Measurements from ENCODE around the gene SPEN.

The SPEN gene

GRCh38 chr1:15966081-15966955 is 118.8 kb downstream of the SPEN start:
- no peak for TF ChIP-seq FOXP2 (optimal IDR thresholded peaks at IDR 0.05; ENCODE audit: borderline replicate concordance, extremely low read depth, extremely low read length, insufficient read depth)
- no peak for TF ChIP-seq POLR2AphosphoS5 (IDR thresholded peaks at IDR 0.05; ENCODE audit: low read depth, low read length)
- no peak for TF ChIP-seq TAF1 (IDR thresholded peaks at IDR 0.05; ENCODE audit: borderline replicate concordance, insufficient read depth, low read length)
- TF ChIP-seq REST (IDR thresholded peaks at IDR 0.05; ENCODE audit: insufficient read depth in 1 of 2, low read depth in 2 of 2, low read length in 2 of 2), result no peak
- no peak for TF ChIP-seq SIN3A (IDR thresholded peaks at IDR 0.05; ENCODE audit: borderline replicate concordance, insufficient read depth, low read length)

GRCh38 chr1:15966956-15967344 is 119.4 kb downstream of the SPEN start:
- TF ChIP-seq FOXP2 (optimal IDR thresholded peaks at IDR 0.05; ENCODE audit: borderline replicate concordance, extremely low read depth, extremely low read length, insufficient read depth) (no peak), SIN3A (IDR thresholded peaks at IDR 0.05; ENCODE audit: borderline replicate concordance, insufficient read depth, low read length) (no peak)

- TF ChIP-seq FOXP2 (optimal IDR thresholded peaks at IDR 0.05; ENCODE audit: borderline replicate concordance, extremely low read depth, extremely low read length, insufficient read depth) (no peak), TAF1 (IDR thresholded peaks at IDR 0.05; ENCODE audit: borderline replicate concordance, insufficient read depth, low read length) (no peak), REST (IDR thresholded peaks at IDR 0.05; ENCODE audit: insufficient read depth in 1 of 2, low read depth in 2 of 2, low read length in 2 of 2) (no peak), SIN3A (IDR thresholded peaks at IDR 0.05; ENCODE audit: borderline replicate concordance, insufficient read depth, low read length) (no peak), POLR2AphosphoS5 (IDR thresholded peaks at IDR 0.05; ENCODE audit: low read depth, low read length) (no peak)
These were observed 120.7 kb downstream of the SPEN start for GRCh38 chr1:15968172-15968571.

- TF ChIP-seq FOXP2 (optimal IDR thresholded peaks at IDR 0.05; ENCODE audit: borderline replicate concordance, extremely low read depth, extremely low read length, insufficient read depth), result no peak
- no peak for TF ChIP-seq POLR2AphosphoS5 (IDR thresholded peaks at IDR 0.05; ENCODE audit: low read depth, low read length)
- no peak for TF ChIP-seq TAF1 (IDR thresholded peaks at IDR 0.05; ENCODE audit: borderline replicate concordance, insufficient read depth, low read length)
- TF ChIP-seq REST (IDR thresholded peaks at IDR 0.05; ENCODE audit: insufficient read depth in 1 of 2, low read depth in 2 of 2, low read length in 2 of 2), result no peak
- no peak for TF ChIP-seq SIN3A (IDR thresholded peaks at IDR 0.05; ENCODE audit: borderline replicate concordance, insufficient read depth, low read length)
These were observed 121.9 kb downstream of the SPEN start for GRCh38 chr1:15969321-15969880.

DNA sequence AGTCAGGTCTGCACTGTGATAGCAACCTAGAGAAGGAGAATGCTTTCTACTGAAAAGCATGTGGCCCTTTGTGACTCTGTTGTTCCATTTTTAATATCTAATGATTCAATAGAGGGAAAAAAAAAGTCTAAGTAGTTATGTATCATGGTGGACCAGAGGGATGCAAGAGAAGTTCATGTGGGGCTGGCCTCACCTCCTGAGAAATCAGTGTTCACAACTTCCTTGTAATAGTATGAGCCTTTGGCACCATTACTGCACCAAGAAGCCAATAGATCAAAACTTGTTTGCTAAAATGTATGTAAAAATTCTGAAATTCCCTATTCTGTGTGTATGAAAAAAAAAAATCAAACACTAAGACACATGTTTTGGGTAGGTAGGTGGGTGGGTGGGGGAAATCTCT is 123.4 kb downstream of the SPEN start:
- no peak for TF ChIP-seq FOXP2 (optimal IDR thresholded peaks at IDR 0.05; ENCODE audit: borderline replicate concordance, extremely low read depth, extremely low read length, insufficient read depth)

GRCh38 chr1:15972409-15972808 is 124.9 kb downstream of the SPEN start:
- TF ChIP-seq TAF1 (IDR thresholded peaks at IDR 0.05; ENCODE audit: borderline replicate concordance, insufficient read depth, low read length) (no peak), POLR2AphosphoS5 (IDR thresholded peaks at IDR 0.05; ENCODE audit: low read depth, low read length) (no peak), SIN3A (IDR thresholded peaks at IDR 0.05; ENCODE audit: borderline replicate concordance, insufficient read depth, low read length) (no peak), REST (IDR thresholded peaks at IDR 0.05; ENCODE audit: insufficient read depth in 1 of 2, low read depth in 2 of 2, low read length in 2 of 2) (no peak), FOXP2 (optimal IDR thresholded peaks at IDR 0.05; ENCODE audit: borderline replicate concordance, extremely low read depth, extremely low read length, insufficient read depth) (no peak)

Measured in PFSK-1 (cell line).